ENCODE results near the gene UROC1. TPM values are rescaled to one million over a fixed set of nuclear protein-coding genes. Genes with fewer than 3 reads are reported as not detected.

UROC1 gene
- total and polyA plus RNA-seq, 5 donors, result not detected

DNA sequence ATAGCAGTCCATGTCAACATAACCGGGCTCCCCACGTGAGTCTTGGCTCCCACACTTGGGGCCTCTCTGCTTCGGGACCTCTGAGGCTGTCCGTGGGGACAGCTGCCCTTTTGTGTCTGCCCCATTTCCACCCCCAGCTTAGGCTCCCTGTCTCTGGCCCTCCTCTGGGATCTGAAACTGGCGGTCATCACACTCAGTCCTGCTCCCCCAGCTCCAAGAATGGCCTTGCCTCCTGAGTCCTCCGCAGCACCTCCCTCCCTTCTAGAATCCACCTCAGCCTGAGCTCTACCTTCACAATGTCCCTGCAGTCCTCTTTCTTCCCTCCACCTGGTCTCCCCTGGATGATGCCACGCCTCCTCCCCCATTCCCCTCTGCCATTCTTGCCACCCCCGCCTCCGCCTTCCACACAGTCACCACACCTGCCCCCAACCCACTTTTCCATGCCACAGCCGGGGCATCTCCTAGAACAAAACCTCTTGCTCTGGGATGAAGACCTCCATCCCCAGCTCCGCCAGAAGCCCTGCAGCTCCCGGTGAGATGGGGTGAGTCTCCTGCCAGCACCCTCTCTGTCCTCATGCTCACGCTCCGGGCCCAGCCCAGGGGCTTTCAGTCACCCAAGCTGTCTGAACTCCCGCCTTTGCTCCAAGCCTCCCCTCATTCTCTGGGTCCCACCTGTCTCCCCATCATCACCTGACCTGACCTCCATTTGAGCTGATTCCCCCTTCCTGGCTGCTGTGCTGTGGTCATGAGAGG, 34.9 kb downstream of the UROC1 start:
- no peak overlapping the region for H3K4me3 ChIP-seq (ENCODE audit: low read length)
- no peaks in the 10 kb centered on the region for H3K9me3 ChIP-seq (ENCODE audit: control insufficient read depth, low read length)
- H3K4me1 ChIP-seq (ENCODE audit: control insufficient read depth, insufficient read depth, low read length), result no peaks in the 10 kb centered on the region
- no peak for DNase-seq
- WGBS, result 81% methylated on average over 15 of the region's 15 CpGs
- no peaks in the 10 kb centered on the region for H3K27me3 ChIP-seq (ENCODE audit: control insufficient read depth, insufficient read depth)
- H3K27ac ChIP-seq (ENCODE audit: low read length), result no peak overlapping the region
- intact Hi-C loops (cut with DNase I), result no loop called here
- no peak for ATAC-seq

DNA sequence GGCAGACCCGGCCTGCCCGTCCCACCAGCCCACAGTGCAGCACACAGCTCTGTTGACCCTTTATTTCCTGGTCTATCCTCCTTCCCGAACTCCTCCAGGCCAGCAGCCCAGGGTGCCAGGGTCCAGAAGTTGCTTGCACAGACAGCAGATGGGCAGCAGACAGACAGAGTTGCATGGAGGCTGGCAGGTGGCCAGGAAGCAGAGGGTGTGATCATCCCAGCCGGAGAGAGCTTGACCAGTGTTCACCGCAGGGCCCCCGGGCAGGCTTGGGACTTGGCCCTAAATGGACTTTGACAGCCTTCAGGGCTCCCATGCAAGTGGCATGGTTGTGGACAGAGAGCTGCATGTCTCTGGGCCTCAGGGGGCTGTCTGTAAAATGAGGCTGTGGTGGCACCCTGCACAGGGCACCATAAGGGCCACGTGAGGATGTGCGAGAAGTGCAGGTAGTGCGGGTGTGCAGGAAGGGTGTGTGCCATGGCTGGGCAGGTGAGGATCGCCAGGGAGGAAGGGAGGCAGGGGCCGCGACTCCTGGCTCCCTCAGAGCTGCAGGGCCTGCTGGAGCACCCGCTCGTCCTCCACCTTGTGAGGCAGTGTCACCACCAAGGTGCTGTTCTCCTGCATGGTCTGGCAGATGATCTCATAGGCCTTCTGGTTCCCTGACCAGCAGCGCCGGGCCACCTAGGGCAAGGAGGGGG, 35.6 kb downstream of the UROC1 start:
- H3K27me3 ChIP-seq (ENCODE audit: control insufficient read depth, insufficient read depth), result no peaks in the 10 kb centered on the region
- WGBS, result 72% methylated on average over 16 of the region's 16 CpGs
- no peak overlapping the region for H3K27ac ChIP-seq (ENCODE audit: low read length)
- no peak overlapping the region for H3K4me3 ChIP-seq (ENCODE audit: low read length)
- DNase-seq (peak; percentile 51 to 84 (median 78)), ATAC-seq (peak; percentile 28 to 35)
- intact Hi-C loops (cut with DNase I), result no loop called here
- no peaks in the 10 kb centered on the region for H3K4me1 ChIP-seq (ENCODE audit: control insufficient read depth, insufficient read depth, low read length)
- H3K9me3 ChIP-seq (ENCODE audit: control insufficient read depth, low read length), result no peaks in the 10 kb centered on the region

DNA sequence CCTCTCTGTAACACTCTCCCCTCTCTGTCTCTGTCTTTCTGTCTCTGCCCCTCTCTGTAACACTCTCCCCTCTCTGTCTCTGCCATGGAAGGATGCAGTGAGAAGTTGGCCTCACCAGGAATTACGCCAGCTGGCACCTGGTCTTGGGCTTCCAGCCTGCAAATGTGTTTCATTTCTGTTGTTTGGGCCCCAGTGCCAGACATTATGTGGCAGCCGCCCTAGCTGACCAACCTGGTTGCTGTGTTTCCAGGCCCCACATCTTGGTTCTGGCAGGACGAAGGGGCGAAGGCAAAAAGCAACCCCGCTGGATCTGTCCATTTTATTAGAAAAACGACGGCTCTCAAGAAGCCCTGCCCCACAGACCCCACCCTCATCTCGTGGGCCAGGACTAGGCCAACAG, 36.7 kb downstream of the UROC1 start:
- intact Hi-C loops (cut with DNase I), result no loop called here
- Histone ChIP-seq H3K4me1 (ENCODE audit: control insufficient read depth, insufficient read depth, low read length) (no peaks in the 10 kb centered on the region), H3K27me3 (ENCODE audit: control insufficient read depth, insufficient read depth) (no peaks in the 10 kb centered on the region), H3K4me3 (ENCODE audit: low read length) (no peak overlapping the region), H3K27ac (ENCODE audit: low read length) (no peak overlapping the region), H3K9me3 (ENCODE audit: control insufficient read depth, low read length) (no peaks in the 10 kb centered on the region)
- peak in 1 of 3 donors; percentile 65 for DNase-seq
- 76% methylated on average over 8 of the region's 8 CpGs for WGBS
- no peak for ATAC-seq

DNA sequence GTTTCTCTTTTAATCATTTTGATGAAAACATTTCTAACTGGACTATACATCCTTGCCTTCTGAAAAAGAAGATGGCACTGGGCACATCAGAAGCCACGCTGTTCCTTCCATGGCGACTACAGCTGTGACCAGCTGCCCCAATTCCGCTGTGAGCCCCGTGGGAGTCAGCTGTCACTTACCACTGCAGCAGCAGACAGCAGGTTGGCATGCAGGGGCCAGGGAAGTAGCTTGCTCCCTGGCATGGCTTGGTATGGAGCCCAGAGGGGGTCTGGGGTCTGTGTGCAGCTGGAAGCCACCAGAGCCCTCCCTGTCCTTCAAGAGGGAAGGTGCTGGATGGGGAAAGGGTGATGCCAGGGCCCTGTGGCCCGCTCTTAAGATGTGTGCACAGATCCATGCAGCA, 37.4 kb downstream of the UROC1 start:
- no peak for DNase-seq
- intact Hi-C loops (cut with DNase I), result no loop called here
- H3K4me3 ChIP-seq (ENCODE audit: low read length), result no peak overlapping the region
- no peaks in the 10 kb centered on the region for H3K4me1 ChIP-seq (ENCODE audit: control insufficient read depth, insufficient read depth, low read length)
- H3K27ac ChIP-seq (ENCODE audit: low read length), result no peak overlapping the region
- no peaks in the 10 kb centered on the region for H3K27me3 ChIP-seq (ENCODE audit: control insufficient read depth, insufficient read depth)
- no peaks in the 10 kb centered on the region for H3K9me3 ChIP-seq (ENCODE audit: control insufficient read depth, low read length)
- 86% methylated on average over 5 of the region's 5 CpGs for WGBS
- no peak for ATAC-seq

DNA sequence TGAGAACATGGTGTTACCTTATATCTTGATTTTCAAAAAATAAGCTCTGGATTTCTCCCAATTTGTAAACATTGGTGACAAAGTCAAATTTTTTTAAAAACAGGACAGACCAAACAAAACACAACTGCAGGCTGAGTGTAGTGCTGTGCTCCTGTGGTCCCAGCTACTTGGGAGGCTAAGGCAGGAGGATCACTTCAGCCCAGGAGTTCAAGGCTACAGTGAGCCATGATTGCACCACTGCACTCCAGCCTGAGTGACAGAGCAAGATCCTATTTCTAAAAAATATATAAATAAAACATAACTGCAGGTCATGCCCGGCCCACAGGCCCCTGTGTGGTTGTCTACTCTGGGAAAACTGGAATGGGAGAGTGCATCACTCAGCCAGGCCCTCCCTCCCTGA, 37.9 kb downstream of the UROC1 start:
- Histone ChIP-seq H3K27me3 (ENCODE audit: control insufficient read depth, insufficient read depth) (no peaks in the 10 kb centered on the region), H3K27ac (ENCODE audit: low read length) (no peak overlapping the region), H3K4me1 (ENCODE audit: control insufficient read depth, insufficient read depth, low read length) (peaks cover under 1% of the 10 kb centered on the region), H3K4me3 (ENCODE audit: low read length) (no peak overlapping the region), H3K9me3 (ENCODE audit: control insufficient read depth, low read length) (no peaks in the 10 kb centered on the region)
- intact Hi-C loops (cut with DNase I), result loop anchor here in 1 of 4 donors (10.0 kb wide), 1 partner anchor 215 kb away; no protein-coding TSS in a partner anchor
- DNase-seq (no peak), ATAC-seq (no peak)
- WGBS, result 88% methylated on average over 1 of the region's 1 CpG

DNA sequence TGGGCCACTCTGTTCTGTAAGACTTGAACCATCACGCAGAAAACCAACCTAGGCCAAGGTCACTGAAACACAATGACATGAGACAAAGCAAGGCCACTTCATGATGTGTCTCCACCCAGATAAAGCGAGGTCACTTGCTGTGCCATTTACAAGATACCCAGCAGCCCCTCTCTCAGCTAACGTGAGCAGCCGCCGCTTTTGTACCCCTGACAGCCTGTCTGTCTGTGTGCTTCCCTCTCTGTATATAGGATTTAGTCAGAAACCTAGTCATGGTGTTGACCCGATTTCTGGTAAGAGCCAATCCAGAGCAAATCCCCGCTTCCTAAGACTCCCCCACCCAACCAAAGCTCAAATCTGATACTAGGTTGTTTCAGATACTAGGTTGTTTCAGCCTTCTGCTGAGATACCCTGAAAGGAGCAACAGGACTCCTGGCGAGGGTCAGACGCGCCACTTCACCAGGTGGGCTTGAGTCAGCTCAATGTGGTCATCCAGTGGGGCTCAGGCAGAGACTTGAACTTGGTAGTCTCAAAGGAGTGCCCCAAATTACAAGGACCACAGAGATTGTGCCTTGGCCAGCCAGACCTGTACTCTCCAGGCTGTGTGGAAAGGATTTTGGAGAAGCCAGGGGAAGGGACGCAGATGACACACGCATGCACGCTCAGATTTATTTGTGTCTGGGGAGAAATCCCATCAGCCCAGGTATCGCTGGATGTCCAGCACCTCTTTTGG, 38.8 kb downstream of the UROC1 start:
- 95% methylated on average over 14 of the region's 14 CpGs for WGBS
- no peak overlapping the region for H3K27ac ChIP-seq (ENCODE audit: low read length)
- intact Hi-C loops (cut with DNase I), result loop anchor here in 1 of 4 donors (10.0 kb wide), 1 partner anchor 214 kb away; no protein-coding TSS in a partner anchor

DNA sequence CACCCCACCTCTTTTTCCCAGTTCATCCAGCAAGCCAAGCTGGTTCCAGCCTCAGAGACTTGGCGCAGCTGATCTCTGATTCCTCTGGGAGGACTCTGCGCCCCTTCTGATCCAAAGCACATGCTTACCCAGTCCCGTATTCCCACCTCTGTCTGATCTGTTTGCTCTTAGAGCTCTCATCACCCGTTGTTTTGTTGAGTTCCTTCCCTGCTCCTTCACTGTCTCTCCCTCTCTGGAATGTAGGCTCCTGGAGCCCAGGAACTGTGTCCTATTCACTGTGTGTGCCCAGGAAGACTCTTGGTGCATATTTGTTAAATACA, 40.6 kb downstream of the UROC1 start:
- ATAC-seq (no peak), DNase-seq (no peak)
- H3K27me3 ChIP-seq (ENCODE audit: control insufficient read depth, insufficient read depth), result no peaks in the 10 kb centered on the region
- WGBS, result 30% methylated on average over 4 of the region's 4 CpGs
- H3K27ac ChIP-seq (ENCODE audit: low read length), result no peak overlapping the region
- intact Hi-C loops (cut with DNase I), result loop anchor here in 1 of 4 donors (10.0 kb wide), 1 partner anchor 212 kb away; no protein-coding TSS in a partner anchor
- no peaks in the 10 kb centered on the region for H3K9me3 ChIP-seq (ENCODE audit: control insufficient read depth, low read length)
- peaks cover 19% of the 10 kb centered on the region for H3K4me1 ChIP-seq (ENCODE audit: control insufficient read depth, insufficient read depth, low read length)
- H3K4me3 ChIP-seq (ENCODE audit: low read length), result no peak overlapping the region

More for the DNA sequence above, 38.8 kb downstream of the UROC1 start:
- no peaks in the 10 kb centered on the region for H3K27me3 ChIP-seq (ENCODE audit: control insufficient read depth, insufficient read depth)
- no peak for ATAC-seq
- no peak overlapping the region for H3K4me3 ChIP-seq (ENCODE audit: low read length)
- no peaks in the 10 kb centered on the region for H3K9me3 ChIP-seq (ENCODE audit: control insufficient read depth, low read length)
- H3K4me1 ChIP-seq (ENCODE audit: control insufficient read depth, insufficient read depth, low read length), result peaks cover 5% of the 10 kb centered on the region
- DNase-seq, result no peak

DNA sequence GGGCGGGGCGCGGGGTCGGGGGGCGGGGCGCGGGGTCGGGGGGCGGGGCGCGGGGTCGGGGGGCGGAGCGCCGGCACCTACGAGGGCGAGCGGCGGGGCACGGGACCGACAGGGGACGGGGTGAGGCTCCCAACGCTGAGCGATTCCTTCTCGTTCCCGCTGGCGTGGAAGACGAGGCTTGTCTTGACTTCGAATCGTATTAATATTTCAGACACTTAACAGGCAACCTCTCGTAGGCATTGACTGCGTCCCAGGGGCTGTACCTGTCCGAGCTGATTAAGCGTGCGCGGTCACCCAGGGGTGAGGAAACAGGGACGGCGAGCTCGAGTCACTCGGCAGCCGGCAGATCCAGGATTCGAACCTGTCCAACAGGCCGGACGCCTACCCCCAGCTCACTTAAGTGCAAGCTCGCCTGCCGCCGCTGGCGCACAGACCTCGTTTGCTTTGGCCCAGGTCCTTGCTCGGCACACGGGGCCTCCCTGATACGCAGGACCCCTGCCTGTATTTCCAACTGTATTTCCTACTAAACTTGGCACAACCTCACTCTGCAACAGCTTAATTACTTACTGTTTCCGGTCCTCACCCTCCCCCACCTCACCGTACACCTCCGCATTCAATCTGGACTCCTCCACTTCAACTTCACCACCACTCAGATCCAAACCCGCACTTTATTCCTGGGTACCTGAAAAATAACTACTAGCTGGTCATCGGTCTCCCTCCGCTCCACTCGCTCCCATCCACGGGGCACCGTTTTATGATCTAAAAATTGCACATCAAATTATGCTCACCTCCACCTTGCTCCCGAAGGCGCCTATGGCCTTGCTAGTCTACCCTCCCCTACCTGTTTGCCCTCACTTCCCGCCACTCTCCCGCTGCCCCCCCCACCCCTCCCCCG, 41.2 kb downstream of the UROC1 start:
- intact Hi-C loops (cut with DNase I), result loop anchor here in 1 of 4 donors (10.0 kb wide), 1 partner anchor 212 kb away; no protein-coding TSS in a partner anchor
- Histone ChIP-seq H3K4me1 (ENCODE audit: control insufficient read depth, insufficient read depth, low read length) (peaks cover 20% of the 10 kb centered on the region), H3K27ac (ENCODE audit: low read length) (peak overlapping the region; percentile 67), H3K9me3 (ENCODE audit: control insufficient read depth, low read length) (no peaks in the 10 kb centered on the region), H3K4me3 (ENCODE audit: low read length) (peak overlapping the region; percentile 66), H3K27me3 (ENCODE audit: control insufficient read depth, insufficient read depth) (no peaks in the 10 kb centered on the region)
- 13% methylated on average over 54 of the region's 66 CpGs for WGBS
- DNase-seq (peak; percentile 70 to 86 (median 86)), ATAC-seq (peak; percentile 66 to 68)

DNA sequence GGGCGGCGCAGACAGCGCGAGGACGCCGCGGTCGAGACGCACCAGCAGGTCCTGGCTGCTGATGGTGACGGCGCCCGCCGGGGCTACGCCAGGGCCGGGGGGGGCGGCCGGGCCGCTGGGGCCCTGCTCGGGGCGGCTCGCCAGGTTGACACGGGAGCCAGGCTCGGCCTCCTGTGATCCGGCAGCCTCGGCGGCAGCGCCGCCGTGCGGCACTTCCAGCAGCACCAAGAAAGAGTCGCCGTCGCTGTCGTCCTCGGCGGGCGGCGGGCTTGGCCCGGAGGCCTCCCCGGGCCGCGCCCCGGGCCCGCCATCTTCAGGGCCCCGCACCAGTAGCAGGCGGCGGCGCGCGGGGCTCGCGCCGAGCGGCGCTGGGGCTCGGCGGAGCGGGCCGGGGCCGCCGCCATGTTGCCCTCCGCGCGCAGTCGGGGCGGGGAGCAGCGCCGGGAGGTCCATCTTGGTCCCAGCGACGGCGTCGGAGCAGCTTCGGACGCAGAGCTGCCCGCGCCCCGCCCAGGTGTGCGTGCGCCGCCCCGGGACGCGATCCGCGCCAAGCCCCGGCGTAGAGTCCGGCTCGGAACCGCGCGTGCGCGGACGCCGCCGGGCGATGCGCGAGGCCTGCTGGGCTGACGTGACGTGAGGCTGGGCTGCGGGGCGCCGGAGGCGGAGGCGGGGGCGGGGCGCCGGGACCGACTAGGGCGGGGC, 42.0 kb downstream of the UROC1 start, which contains the start of gene ZXDC:
Gene ZXDC (minus strand): TSS at position 479 of the 702 bp plus-strand sequence. CDS start 26 bp downstream, at position 453.
- peak within 1 kb of the TSS; percentile 91 for H3K27ac ChIP-seq (ENCODE audit: low read length)
- intact Hi-C loops (cut with DNase I), result loop anchor here in 1 of 4 donors (10.0 kb wide), 1 partner anchor 211 kb away; no protein-coding TSS in a partner anchor
- H3K27me3 ChIP-seq (ENCODE audit: control insufficient read depth, insufficient read depth), result no peaks in the 10 kb centered on the region
- H3K4me1 ChIP-seq (ENCODE audit: control insufficient read depth, insufficient read depth, low read length), result peaks cover 20% of the 10 kb centered on the region
- no peaks in the 10 kb centered on the region for H3K9me3 ChIP-seq (ENCODE audit: control insufficient read depth, low read length)
- under 1% methylated on average over 112 of the region's 112 CpGs for WGBS
- peak; percentile 88 to 92 for ATAC-seq
- H3K4me3 ChIP-seq (ENCODE audit: low read length), result peak within 1 kb of the TSS; percentile 70
- DNase-seq, result peak; percentile 96 to 99 (median 99)
